Endometrial microvascular endothelial cells (primary cell): ENCODE measurements around the gene NEK9. TPM values are rescaled to one million over a fixed set of nuclear protein-coding genes. Genes with fewer than 3 reads are reported as not detected.

Experiments
- in situ Hi-C: cut with HindIII; loops from 2 replicates; pipeline ENCODE4 v1.10.0; 2017; ENCODE audit warnings: low sequenced_read_pairs, low pct_unique_long_range_greater_than_20kb; ENCODE audit errors: inconsistent ontology term
- total RNA-seq: library from RNA; depleted of rRNA; stranded (reverse); fragments of >200 nt; gene quantifications from one replicate; pipeline ENCODE4 v1.2.3, GENCODE V29; 2015; ENCODE audit errors: inconsistent ontology term

The NEK9 gene
- total RNA-seq, 1 donor from 2014 or later: 12.8 TPM

- in situ Hi-C loops: loop anchor here (10.0 kb wide), 1 partner anchor 183 kb away; no protein-coding TSS in a partner anchor
These were observed 5.3 kb downstream of the NEK9 start for GRCh38 chr14:75121552-75121951.

- in situ Hi-C loops: loop anchor here (10.0 kb wide), 1 partner anchor 184 kb away; no protein-coding TSS in a partner anchor
These were observed 6.1 kb downstream of the NEK9 start for GRCh38 chr14:75120541-75121291.

GRCh38 chr14:75119056-75119455, 7.8 kb downstream of the NEK9 start:
- in situ Hi-C loops: no loop called here

GRCh38 chr14:75113932-75114539, 12.8 kb downstream of the NEK9 start:
- in situ Hi-C loops: no loop called here

- in situ Hi-C loops: no loop called here
These were observed 17.0 kb downstream of the NEK9 start for GRCh38 chr14:75109877-75110276.

- in situ Hi-C loops: no loop called here
These were observed 19.7 kb downstream of the NEK9 start for GRCh38 chr14:75107186-75107585.

- in situ Hi-C loops: no loop called here
These were observed 25.4 kb downstream of the NEK9 start for GRCh38 chr14:75101491-75101890.

- in situ Hi-C loops: no loop called here
These were observed 28.2 kb downstream of the NEK9 start for GRCh38 chr14:75098682-75099081.

- in situ Hi-C loops: no loop called here
These were observed 28.6 kb downstream of the NEK9 start for GRCh38 chr14:75098212-75098611.

GRCh38 chr14:75096959-75097358, 29.9 kb downstream of the NEK9 start:
- in situ Hi-C loops: no loop called here

- in situ Hi-C loops: no loop called here
These were observed 31.2 kb downstream of the NEK9 start for GRCh38 chr14:75095690-75096089.

GRCh38 chr14:75094896-75095295, 32.0 kb downstream of the NEK9 start:
- in situ Hi-C loops: no loop called here

GRCh38 chr14:75092698-75093097, 34.1 kb downstream of the NEK9 start:
- in situ Hi-C loops: no loop called here

- in situ Hi-C loops: no loop called here
These were observed 35.6 kb downstream of the NEK9 start for GRCh38 chr14:75091251-75091650.

- in situ Hi-C loops: no loop called here
These were observed 36.5 kb downstream of the NEK9 start for GRCh38 chr14:75090353-75090752.

- in situ Hi-C loops: no loop called here
These were observed 38.1 kb downstream of the NEK9 start for GRCh38 chr14:75088566-75089373.

GRCh38 chr14:75088153-75088552, 38.7 kb downstream of the NEK9 start:
- in situ Hi-C loops: no loop called here

- in situ Hi-C loops: no loop called here
These were observed 42.3 kb downstream of the NEK9 start for GRCh38 chr14:75084513-75084912.

- in situ Hi-C loops: no loop called here
These were observed 43.6 kb downstream of the NEK9 start for GRCh38 chr14:75083271-75083670.
